ENCODE results near the gene TUBG2. TPM values are rescaled to one million over a fixed set of nuclear protein-coding genes. Genes with fewer than 3 reads are reported as not detected.
A peak's percentile ranks its signal among the peaks of the same experiment; 100 is the strongest.

Gene TUBG2
- total and polyA plus RNA-seq, 2 donors (not counting 1 experiment from before 2014, with no cell fraction given): 16.7 to 19.0 TPM

- Histone ChIP-seq H4K20me1 (ENCODE audit: control insufficient read depth, insufficient read depth, low read length, poor library complexity, severe bottlenecking) (no peaks in the 10 kb centered on the region), H3K9ac (ENCODE audit: low read length) (no peak overlapping the region), H3K4me1 (ENCODE audit: control insufficient read depth in 2 of 2, insufficient read depth in 2 of 2, low read length in 2 of 2) (peaks cover 6 to 13% of the 10 kb centered on the region in 2 donors), H2AFZ (ENCODE audit: insufficient read depth, low read depth, low read length, poor library complexity, severe bottlenecking) (peak overlapping the region; percentile 48), H3K36me3 (replicated peaks in 1 of 2; ENCODE audit: control extremely low read depth in 1 of 2, control insufficient read depth in 1 of 2, extremely low read depth in 1 of 2, insufficient read depth in 2 of 2, low read length in 1 of 2) (no peaks in the 10 kb centered on the region), H3K9me3 (ENCODE audit: control extremely low read depth in 1 of 3, control insufficient read depth in 2 of 3, insufficient read depth in 1 of 3, low read length in 2 of 3) (peaks cover 0 to 4% (median 0%) of the 10 kb centered on the region in 3 donors), H3K27me3 (replicated peaks in 1 of 4; ENCODE audit: control extremely low read depth in 1 of 4, control insufficient read depth in 3 of 4, insufficient read depth in 4 of 4, low read length in 3 of 4) (peaks cover 0 to 46% (median 16%) of the 10 kb centered on the region in 4 experiments), H3K4me3 (ENCODE audit: control extremely low read depth in 1 of 5, extremely low read depth in 1 of 5, insufficient read depth in 1 of 5, low read depth in 2 of 5, low read length in 4 of 5) (no peak overlapping the region), H3K79me2 (ENCODE audit: control insufficient read depth, insufficient read depth, low read length) (no peaks in the 10 kb centered on the region), H3K4me2 (replicated peaks; ENCODE audit: low read depth, low read length, poor library complexity, severe bottlenecking) (peak overlapping the region; percentile 9), H3K27ac (ENCODE audit: low read length in 2 of 2) (no peak overlapping the region)
- H3K9me3 Mint-ChIP-seq (ENCODE audit: insufficient read depth): no peaks in the 10 kb centered on the region
- TF ChIP-seq EZH2 (IDR thresholded peaks at IDR 0.05; ENCODE audit: borderline replicate concordance, insufficient read depth, low read depth, low read length, poor library complexity, severe bottlenecking) (no peak), CTCF (IDR thresholded peaks at IDR 0.05) (no peak)
- H3K27me3 Mint-ChIP-seq: peaks cover 30% of the 10 kb centered on the region
- no peak for DNase-seq
- ChIA-PET CTCF (interaction anchor here (0.6 to 1.6 kb wide), 2 partner anchors 20 to 69 kb away, joined by 3 read pairs; no protein-coding TSS in a partner anchor), POLR2A (no interaction called here)
- ATAC-seq (ENCODE audit: low read depth): no peak
- no peak overlapping the region for H3K27ac Mint-ChIP-seq
- intact Hi-C loops (cut with micrococcal nuclease): no loop called here
- H3K4me3 Mint-ChIP-seq: no peak overlapping the region
- 23% methylated on average over 31 of the region's 42 CpGs for WGBS (ENCODE audit: insufficient coverage)
- peaks cover 17% of the 10 kb centered on the region for H3K4me1 Mint-ChIP-seq
Measured at GRCh38 chr17:42653179-42654124, 5.6 kb upstream of the TUBG2 start.

DNA sequence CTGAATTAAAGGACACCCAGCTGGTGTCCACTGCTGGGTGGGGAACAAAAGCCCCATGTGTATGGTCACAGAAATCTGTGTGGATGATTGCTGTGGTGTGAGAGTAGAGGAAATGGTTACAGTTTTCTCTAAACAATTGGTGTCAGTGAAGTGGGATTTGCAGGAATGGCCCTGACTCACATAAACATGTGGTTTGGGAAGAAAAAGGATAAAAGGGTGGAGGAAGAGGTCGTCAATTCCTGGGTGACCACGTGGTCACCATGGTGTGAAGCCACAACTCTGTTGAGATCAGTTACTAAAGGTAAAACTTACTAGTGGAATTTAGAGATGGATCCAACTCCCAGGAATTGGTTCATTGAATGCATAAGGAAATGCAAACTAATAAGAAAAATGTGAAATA is 3.6 kb upstream of the TUBG2 start:
- H3K4me1 Mint-ChIP-seq: peaks cover 34% of the 10 kb centered on the region
- H3K4me2 ChIP-seq (replicated peaks; ENCODE audit: low read depth, low read length, poor library complexity, severe bottlenecking): no peak overlapping the region
- no peaks in the 10 kb centered on the region for H3K9me3 Mint-ChIP-seq (ENCODE audit: insufficient read depth)
- intact Hi-C loops (cut with micrococcal nuclease): no loop called here
- no peaks in the 10 kb centered on the region for H4K20me1 ChIP-seq (ENCODE audit: control insufficient read depth, insufficient read depth, low read length, poor library complexity, severe bottlenecking)
- H3K4me3 ChIP-seq (ENCODE audit: control extremely low read depth in 1 of 5, extremely low read depth in 1 of 5, insufficient read depth in 1 of 5, low read depth in 2 of 5, low read length in 4 of 5): no peak overlapping the region
- ATAC-seq (ENCODE audit: low read depth): no peak
- H3K27me3 ChIP-seq (replicated peaks in 1 of 4; ENCODE audit: control extremely low read depth in 1 of 4, control insufficient read depth in 3 of 4, insufficient read depth in 4 of 4, low read length in 3 of 4): peaks cover 0 to 48% (median 15%) of the 10 kb centered on the region in 4 experiments
- no peaks in the 10 kb centered on the region for H3K79me2 ChIP-seq (ENCODE audit: control insufficient read depth, insufficient read depth, low read length)
- CTCF ChIA-PET: interaction anchor here (1.1 kb wide), 1 partner anchor 77 kb away, joined by 3 read pairs; no protein-coding TSS in a partner anchor
- no peak for DNase-seq
- peaks cover 0 to 4% (median 0%) of the 10 kb centered on the region in 3 donors for H3K9me3 ChIP-seq (ENCODE audit: control extremely low read depth in 1 of 3, control insufficient read depth in 2 of 3, insufficient read depth in 1 of 3, low read length in 2 of 3)
- TF ChIP-seq CTCF (IDR thresholded peaks at IDR 0.05) (no peak), EZH2 (IDR thresholded peaks at IDR 0.05; ENCODE audit: borderline replicate concordance, insufficient read depth, low read depth, low read length, poor library complexity, severe bottlenecking) (no peak)
- no peak overlapping the region for H2AFZ ChIP-seq (ENCODE audit: insufficient read depth, low read depth, low read length, poor library complexity, severe bottlenecking)
- no peak overlapping the region for H3K27ac ChIP-seq (ENCODE audit: low read length in 2 of 2)
- POLR2A ChIA-PET: no interaction called here
- H3K27me3 Mint-ChIP-seq: peaks cover 25% of the 10 kb centered on the region
- WGBS (ENCODE audit: insufficient coverage): no CpG with 5 or more reads among the region's 2 CpGs
- peak overlapping the region; percentile 11 for H3K4me3 Mint-ChIP-seq
- peaks cover 20 to 23% of the 10 kb centered on the region in 2 donors for H3K4me1 ChIP-seq (ENCODE audit: control insufficient read depth in 2 of 2, insufficient read depth in 2 of 2, low read length in 2 of 2)
- no peaks in the 10 kb centered on the region for H3K36me3 ChIP-seq (replicated peaks in 1 of 2; ENCODE audit: control extremely low read depth in 1 of 2, control insufficient read depth in 1 of 2, extremely low read depth in 1 of 2, insufficient read depth in 2 of 2, low read length in 1 of 2)
- no peak overlapping the region for H3K9ac ChIP-seq (ENCODE audit: low read length)
- no peak overlapping the region for H3K27ac Mint-ChIP-seq
